Activated T-cell treated with anti-CD3 and anti-CD28 coated beads for 4 hours (primary cell): ENCODE results near the gene ABCB11.
"Not testable (repeated sequence)": the region's sequence is repeated elsewhere in the genome, so short reads cannot be mapped to it uniquely, and the experiment has no call there.

Experiments
- DNase-seq: peaks from one replicate; pipeline ENCODE4 v3.0.0-alpha.2; 2020

The ABCB11 gene

DNA sequence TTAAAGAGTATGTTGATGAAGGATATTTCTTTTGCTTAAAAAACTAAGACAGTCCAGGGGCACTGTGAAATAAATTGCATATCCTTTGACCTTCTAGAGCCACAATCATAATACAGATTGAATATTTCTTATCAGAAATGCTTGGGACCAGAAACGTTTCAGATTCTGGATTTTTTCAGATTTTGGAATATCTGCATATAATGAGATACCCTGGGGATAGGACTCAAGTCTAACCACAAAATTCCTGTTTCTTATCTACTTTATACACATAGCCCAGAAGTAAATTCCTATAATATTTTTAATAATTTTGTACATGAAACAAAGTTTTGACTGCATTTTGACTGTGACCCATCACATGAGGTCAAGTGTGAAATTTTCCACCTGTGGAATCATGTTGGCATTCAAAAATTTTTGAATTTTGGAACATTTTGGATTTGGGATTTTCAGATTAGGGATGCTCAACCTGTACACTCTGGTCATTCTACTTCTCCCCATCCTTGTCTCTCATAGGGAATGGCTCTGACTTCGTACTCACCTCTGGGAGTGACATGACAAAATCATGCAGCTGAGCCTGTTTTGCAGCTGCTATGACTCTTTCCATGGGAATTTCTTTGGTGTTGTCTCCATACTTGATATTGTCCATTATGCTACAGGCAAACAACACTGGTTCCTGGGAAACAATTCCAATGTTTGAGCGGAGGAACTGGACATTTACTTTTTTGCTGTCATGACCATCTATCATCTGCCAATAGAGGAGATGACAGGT is 104.3 kb downstream of the ABCB11 start:
- DNase-seq: no peak

DNA sequence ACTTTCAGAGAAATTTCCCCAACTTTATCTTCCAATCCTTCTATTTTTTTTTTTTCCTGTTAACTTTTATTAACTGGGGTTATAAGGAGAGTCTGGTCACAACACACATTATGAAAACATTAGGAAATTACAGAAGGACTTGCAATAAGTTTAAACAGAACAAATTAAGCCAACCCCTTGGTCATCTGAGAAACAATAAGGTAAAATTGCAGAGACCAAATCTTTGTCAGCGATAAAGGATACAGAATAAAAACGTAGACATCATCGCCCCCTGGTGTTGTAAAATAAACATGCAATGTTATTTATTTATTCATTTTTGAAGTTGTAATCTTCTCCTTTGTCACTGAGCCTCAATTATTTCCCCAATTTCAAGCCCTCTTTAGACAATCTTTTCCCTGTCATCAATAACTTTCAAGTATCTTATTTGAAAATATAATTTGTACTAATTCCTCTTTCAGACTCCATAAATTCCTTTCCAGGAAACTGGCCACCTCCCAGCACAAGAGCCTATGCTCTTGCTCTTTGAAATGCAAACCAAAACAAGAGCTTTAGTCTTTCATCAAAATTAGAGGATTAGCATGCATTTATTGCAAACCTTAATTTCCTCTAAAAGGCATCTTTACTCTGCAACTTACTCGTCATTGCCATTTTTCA is 110.5 kb downstream of the ABCB11 start:
- DNase-seq: no peak

DNA sequence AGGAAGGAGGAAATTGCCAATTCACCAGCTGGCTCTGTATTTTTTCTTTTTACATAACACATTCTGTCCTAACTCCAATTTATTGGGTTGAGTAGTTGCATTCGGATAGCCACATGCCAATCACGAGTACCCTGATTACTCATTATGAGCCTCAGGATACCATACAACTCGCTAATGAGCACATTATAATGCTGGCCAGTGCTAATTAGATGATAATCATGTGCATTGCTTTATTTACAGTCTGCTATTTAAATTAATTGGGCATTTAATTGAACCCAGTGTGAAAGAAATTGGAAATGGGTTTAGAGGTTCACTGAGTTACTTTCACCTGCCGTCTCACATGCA is 114.8 kb downstream of the ABCB11 start:
- DNase-seq: no peak

DNA sequence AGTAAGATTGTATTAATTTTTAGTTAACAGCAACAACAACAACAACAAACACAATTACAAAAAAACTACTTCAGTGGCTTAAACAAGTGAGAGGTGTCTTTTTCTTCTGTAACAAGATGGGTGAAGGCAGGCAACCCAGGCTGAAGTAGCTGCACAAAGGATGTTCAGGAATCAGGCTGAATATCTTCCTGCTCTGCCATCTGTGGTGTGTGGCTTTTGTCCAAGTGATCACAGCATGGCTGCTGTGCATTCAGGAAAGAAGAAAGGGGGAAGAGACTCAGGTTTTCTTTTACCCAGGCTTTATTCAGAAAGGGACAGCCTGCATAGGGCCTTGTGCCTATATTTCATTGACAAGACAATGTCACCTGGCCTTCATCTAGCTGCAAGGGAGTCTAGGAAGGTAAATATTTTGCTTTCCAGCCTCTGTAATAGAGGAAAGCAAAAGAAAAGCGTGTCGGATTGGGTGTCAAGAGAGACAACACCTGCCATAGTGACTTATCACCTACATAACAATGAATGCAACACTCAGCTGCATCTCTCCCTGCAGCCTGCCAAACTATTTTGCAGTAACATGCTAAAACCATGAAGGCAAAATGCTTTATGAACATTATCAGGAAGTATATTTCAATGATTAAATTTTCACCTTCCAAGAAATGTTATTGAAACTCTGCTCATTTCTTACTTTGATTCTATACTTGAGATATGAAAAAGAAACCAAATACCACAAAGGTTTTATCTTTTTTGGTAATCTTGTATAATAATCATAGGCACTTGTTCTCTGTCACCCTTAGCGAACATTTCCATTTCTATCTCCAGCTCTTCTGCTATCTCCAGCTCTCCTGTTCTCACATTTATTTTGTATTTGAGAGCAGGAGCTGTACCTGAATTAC is 115.4 kb downstream of the ABCB11 start:
- no peak for DNase-seq

GRCh38 chr2:168913495-168913894 is 117.6 kb downstream of the ABCB11 start:
- no peak for DNase-seq

GRCh38 chr2:168912901-168913369 is 118.2 kb downstream of the ABCB11 start:
- no peak for DNase-seq

DNA sequence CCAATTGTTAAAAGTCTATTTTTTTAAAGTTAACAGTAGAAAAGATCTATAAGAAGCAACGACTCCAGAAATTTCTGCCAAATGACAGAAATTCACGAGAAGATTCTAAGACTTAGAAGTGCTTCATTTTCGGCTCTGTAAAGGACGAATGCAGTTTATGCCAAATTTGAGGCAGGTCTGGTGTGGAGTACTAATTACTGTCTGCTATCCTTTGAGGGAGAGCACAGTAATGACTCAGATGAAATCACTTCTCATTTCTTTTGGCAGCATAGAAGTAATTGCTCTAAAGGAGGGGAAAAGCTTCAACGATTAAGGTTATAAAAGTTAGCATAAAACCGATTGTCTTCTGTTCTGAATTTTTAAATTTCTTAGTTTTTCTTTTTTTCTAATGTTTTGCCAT is 118.7 kb downstream of the ABCB11 start:
- DNase-seq: no peak

DNA sequence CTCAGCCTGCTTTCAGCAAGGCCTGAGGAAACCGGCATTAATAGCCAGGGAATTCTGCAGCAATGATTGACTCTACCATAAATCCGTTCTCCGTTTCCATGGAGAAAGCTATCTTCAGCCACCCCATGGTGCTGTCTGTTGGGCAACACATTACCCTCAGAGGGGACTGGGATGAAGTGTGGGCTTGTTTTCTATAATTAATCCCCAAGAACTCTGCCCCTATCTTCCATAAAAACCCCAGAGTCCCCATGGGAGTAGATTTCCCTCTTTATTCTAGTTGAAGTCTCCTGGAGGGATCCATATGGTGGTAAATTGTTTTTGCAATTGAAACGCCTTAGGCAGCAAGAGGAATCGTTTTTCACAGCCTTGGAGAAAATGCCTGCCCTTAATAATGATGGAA is 120.8 kb downstream of the ABCB11 start:
- no peak for DNase-seq

DNA sequence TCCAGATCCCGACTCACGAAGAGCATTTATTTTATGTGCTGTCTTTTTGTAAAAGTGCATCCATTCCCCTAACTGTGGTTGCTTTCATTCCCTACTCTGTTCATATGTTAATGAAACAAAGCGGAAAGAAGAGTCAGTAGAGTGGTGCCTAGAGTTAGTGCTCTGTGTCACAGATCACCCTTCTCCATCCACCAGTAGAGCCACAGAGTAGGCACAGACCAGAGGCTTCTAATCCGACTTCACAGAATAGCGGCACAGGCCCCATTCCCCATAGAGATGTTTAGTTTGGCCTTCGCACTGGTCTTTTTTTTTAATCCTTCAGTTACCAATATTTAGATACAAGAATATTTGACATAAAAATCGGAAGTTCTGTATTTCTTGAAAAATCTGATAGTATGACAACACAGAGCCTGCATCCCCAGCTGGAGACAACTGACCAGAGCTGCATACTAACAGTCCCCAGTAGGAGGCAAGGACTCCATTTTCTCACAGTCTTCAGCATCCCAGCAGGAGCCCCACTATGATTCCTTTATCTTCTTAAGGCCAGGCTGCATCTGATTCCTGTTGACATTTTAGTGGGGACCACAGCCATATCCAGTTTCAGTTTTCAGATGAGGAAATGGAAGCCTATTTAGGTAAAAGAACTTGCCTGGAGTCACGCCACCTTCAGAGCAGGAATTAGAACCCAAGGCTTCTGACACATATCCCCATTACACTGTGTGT is 123.0 kb downstream of the ABCB11 start:
- no peak for DNase-seq

GRCh38 chr2:168904358-168904757 is 126.8 kb downstream of the ABCB11 start:
- DNase-seq: no peak

DNA sequence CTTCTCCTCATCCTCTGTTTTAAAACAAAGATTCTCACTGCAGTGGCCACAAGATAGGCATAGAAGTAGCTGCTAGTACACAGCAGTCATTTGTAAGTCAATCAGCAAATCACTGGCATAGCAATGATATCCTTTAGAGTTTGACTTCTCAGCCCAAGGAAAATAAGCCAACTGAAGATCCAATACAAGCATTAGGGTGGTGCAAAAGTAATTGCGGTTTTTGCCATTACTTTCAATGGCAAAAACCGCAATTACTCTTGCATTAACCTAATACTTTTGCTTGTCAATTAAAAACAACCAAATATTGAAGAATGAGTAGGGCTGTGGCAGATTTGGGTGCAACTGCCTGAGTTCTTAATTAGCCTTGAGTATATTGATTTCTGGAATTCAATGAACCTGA is 127.2 kb downstream of the ABCB11 start:
- DNase-seq: no peak

GRCh38 chr2:168901003-168901402 is 130.1 kb downstream of the ABCB11 start, which contains the start of gene G6PC2:
G6PC2 (plus strand) TSS chr2:168901291; CDS start chr2:168901332, 41 bp downstream.
- no peak for DNase-seq

GRCh38 chr2:168897449-168897848 is 133.7 kb downstream of the ABCB11 start:
- no peak for DNase-seq

GRCh38 chr2:168896783-168897182 is 134.3 kb downstream of the ABCB11 start:
- DNase-seq: no peak

DNA sequence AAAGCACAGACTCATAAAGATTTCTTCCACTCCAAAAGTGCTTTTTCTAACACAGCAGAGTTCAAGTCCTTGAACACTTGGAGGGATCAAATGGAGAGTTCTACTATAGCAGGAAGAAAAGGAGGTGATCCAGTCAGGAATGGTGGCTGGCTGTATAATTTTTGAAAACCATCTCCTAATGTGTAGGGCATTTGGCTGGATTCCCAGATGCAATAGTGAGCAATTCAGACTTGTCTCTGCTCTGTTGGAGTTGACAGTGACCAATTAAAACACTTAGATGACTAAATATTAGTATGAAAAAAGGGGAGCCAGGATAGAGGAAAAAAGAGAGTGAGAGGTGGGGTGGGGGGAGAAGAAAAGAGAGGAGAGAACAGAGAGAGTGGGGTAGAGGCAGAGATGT is 135.4 kb downstream of the ABCB11 start:
- DNase-seq: no peak

GRCh38 chr2:168894720-168895119 is 136.4 kb downstream of the ABCB11 start:
- DNase-seq: no peak

DNA sequence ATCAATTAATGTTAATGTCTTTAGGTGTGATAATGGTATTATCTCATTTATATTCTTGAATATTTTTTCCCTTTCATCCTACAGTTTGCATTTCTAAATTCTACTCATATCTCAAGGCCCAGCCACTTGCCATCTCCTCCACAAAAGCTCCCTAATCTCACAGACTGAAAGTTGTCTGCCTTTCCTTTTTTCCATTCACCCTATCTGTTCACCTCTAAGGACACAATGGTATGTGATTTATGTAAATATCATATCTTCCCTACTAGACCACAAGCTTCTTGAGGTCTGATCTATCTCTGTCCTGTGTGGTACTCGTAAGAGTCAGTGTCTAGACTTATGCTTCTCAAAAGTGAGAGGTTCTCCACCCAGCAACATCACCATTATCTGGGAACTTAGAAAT is 137.0 kb downstream of the ABCB11 start:
- DNase-seq: no peak

DNA sequence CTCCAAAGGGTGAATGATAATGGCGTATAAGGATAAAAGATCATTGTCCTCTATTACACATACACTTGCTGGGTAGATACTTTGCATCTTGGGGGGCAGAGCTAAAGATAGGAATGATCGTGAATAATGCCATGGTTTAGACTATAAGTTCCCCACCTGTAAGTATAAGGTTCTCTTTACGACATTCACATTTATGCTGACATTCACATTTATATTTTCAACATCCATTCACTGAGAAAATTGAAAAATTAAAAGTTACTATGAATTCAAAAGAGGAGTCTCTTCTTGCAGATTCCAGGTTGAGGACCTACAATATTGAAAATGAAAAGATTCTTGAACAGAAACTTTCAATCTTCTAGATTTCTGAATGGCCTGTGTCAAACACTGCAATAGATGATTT is 138.8 kb downstream of the ABCB11 start:
- DNase-seq: no peak

- peak; percentile 74 for DNase-seq
Observed at GRCh38 chr2:168890006-168890782, 140.9 kb downstream of the ABCB11 start, which contains the start of gene SPC25. SPC25 (minus strand) TSS chr2:168890430; CDS start chr2:168889519, 911 bp downstream.

GRCh38 chr2:168889635-168890005 is 141.5 kb downstream of the ABCB11 start:
- no peak for DNase-seq

GRCh38 chr2:168884975-168885374 is 146.1 kb downstream of the ABCB11 start:
- no peak for DNase-seq

- not testable (repeated sequence) for DNase-seq
Observed at GRCh38 chr2:168882163-168882562, 149.0 kb downstream of the ABCB11 start.
